NCI-H128 (cell line): ENCODE results near the gene BANP.
"Not testable (repeated sequence)": the region's sequence is repeated elsewhere in the genome, so short reads cannot be mapped to it uniquely, and the experiment has no call there.

Experiments used
- DNase-seq: peaks from one replicate; lab custom pipeline; 2025; ENCODE audit not compliant: unreplicated experiment; lab: John Stamatoyannopoulos, UW

The BANP gene

GRCh38 chr16:87926246-87927194 lies 24.7 kb upstream of the BANP start:
- peak; percentile 13 for DNase-seq

GRCh38 chr16:87927195-87927562 lies 24.1 kb upstream of the BANP start:
- no peak for DNase-seq

- DNase-seq = no peak
Observed at GRCh38 chr16:87929986-87930385, 21.2 kb upstream of the BANP start.

GRCh38 chr16:87930456-87930855 lies 20.8 kb upstream of the BANP start:
- DNase-seq = no peak

- DNase-seq = no peak
Observed at GRCh38 chr16:87931504-87931903, 19.7 kb upstream of the BANP start.

- DNase-seq = not testable (repeated sequence)
Observed at GRCh38 chr16:87932475-87933139, 18.6 kb upstream of the BANP start.

GRCh38 chr16:87933140-87933495 lies 18.1 kb upstream of the BANP start:
- no peak for DNase-seq

- DNase-seq = not testable (repeated sequence)
Observed at GRCh38 chr16:87934752-87935425, 16.3 kb upstream of the BANP start.

GRCh38 chr16:87936016-87936374 lies 15.2 kb upstream of the BANP start:
- DNase-seq = not testable (repeated sequence)

GRCh38 chr16:87936375-87937230 lies 14.6 kb upstream of the BANP start, which contains the start of gene CA5A:
Gene CA5A (minus strand): TSS chr16:87936529. CDS start chr16:87936450, 79 bp downstream.
- no peak for DNase-seq

- DNase-seq = not testable (repeated sequence)
Observed at GRCh38 chr16:87937231-87937542, 14.0 kb upstream of the BANP start.

- no peak for DNase-seq
Observed at GRCh38 chr16:87938412-87938949, 12.8 kb upstream of the BANP start.

- no peak for DNase-seq
Observed at GRCh38 chr16:87939562-87940423, 11.4 kb upstream of the BANP start.

- DNase-seq = no peak
Observed at GRCh38 chr16:87942680-87943079, 8.6 kb upstream of the BANP start.

GRCh38 chr16:87945351-87946042 lies 5.7 kb upstream of the BANP start:
- DNase-seq = peak; percentile 65

- no peak for DNase-seq
Observed at GRCh38 chr16:87946596-87947347, 4.5 kb upstream of the BANP start.

- no peak for DNase-seq
Observed at GRCh38 chr16:87947356-87948118, 3.7 kb upstream of the BANP start.

GRCh38 chr16:87948119-87948545 lies 3.1 kb upstream of the BANP start:
- DNase-seq = no peak
